ENCODE results near the gene TLR5.

The TLR5 gene

DNA sequence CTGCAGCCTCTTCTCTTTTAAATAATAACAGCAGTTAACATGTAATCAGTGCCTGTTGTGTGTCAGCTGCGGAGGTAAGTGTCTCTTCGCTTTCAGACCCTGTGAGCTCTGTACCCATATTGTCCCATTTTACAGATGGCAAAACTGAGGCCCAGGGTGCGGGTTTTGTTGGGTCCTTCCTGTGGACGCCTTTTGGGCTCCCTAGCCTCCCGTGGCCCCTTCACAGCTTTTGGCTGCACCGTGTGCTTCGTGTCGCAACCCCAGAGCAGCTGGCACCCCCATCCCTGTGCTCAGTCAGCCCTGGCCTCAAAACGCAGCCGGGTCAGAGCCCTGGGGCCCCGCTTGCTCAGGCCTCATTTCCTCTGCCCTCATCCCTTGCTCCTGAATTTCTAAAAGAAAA is 53.8 kb downstream of the TLR5 start:
- DNase-seq (ENCODE audit: extremely low read depth, low read depth): no peak
- TF ChIP-seq, protein P1, sequence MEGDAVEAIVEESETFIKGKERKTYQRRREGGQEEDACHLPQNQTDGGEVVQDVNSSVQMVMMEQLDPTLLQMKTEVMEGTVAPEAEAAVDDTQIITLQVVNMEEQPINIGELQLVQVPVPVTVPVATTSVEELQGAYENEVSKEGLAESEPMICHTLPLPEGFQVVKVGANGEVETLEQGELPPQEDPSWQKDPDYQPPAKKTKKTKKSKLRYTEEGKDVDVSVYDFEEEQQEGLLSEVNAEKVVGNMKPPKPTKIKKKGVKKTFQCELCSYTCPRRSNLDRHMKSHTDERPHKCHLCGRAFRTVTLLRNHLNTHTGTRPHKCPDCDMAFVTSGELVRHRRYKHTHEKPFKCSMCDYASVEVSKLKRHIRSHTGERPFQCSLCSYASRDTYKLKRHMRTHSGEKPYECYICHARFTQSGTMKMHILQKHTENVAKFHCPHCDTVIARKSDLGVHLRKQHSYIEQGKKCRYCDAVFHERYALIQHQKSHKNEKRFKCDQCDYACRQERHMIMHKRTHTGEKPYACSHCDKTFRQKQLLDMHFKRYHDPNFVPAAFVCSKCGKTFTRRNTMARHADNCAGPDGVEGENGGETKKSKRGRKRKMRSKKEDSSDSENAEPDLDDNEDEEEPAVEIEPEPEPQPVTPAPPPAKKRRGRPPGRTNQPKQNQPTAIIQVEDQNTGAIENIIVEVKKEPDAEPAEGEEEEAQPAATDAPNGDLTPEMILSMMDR (IDR thresholded peaks at IDR 0.05; ENCODE audit: low read depth, low read length): no peak

DNA sequence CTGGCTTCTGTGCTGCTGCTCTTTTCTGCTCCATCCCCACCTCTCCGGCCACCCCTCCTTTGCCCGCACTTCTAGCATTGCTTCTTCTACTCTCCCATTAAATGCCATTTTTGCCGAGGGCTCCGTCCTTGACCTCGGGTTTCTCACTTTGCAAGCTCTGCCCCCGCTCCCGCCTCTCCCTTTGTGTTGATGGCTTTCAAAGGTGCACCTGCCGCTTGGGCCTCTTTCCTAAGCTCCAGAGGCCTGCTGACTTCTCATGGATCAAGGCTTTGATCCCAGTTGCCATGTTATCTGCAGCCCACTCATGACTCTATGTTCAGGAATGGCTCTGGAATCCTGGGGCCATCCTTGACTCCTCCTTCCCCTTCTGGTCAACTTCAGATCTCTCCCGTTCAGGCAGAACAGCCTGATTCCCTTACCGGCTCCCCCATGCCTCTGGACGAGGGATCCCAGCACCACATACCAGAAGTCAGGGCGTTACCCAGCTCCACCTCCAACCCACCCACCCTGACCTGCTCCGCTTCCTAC is 54.3 kb downstream of the TLR5 start:
- DNase-seq (ENCODE audit: extremely low read depth, low read depth): no peak
- TF ChIP-seq, protein P1 (IDR thresholded peaks at IDR 0.05; ENCODE audit: low read depth, low read length): no peak

DNA sequence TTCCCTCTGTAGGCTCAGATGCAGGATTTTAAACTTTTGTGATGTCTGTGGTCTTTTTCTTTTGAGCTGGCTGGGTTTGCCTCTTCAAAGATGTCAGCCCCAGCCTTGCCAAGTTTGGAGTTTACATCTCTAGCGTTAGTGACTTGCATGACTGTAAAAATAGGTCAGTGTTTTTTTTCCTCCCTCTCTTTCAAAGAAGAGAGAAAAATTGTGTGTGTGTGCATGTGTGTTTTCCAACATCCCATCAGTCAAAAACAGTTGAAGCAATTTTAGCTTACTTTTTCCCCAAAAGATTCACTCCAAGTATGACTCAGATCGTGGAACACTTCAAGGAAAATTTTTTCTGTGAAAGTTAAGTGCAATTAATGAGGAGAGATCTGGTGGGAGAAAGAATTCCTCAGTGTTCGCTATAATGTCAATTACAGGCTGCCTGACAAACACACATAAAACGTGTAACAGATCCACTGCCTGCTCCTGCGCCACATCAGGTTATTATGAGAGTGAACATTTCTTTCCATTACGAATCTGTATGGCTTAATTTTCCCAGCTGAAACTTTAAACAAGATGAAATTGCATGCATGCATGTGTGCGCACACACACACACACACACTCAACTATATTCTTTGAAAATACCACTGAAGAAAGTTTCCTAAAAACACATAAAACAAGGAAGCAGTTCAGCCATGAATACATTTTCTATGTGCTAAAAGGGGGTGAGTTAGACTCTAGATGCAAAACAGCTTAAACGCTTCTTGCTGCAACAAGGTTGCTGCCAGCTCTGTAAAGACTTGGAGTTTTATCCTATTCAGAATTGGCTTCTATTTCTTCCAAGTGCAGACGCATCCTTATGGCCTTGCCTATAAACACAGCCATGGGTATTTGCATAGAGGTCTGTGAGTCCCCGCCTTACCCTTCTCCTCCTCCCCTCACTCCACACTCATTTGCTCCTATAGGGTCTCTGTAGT is 55.5 kb downstream of the TLR5 start:
- DNase-seq (ENCODE audit: extremely low read depth, low read depth): no peak
- TF ChIP-seq, protein P1 (IDR thresholded peaks at IDR 0.05; ENCODE audit: low read depth, low read length): no peak

DNA sequence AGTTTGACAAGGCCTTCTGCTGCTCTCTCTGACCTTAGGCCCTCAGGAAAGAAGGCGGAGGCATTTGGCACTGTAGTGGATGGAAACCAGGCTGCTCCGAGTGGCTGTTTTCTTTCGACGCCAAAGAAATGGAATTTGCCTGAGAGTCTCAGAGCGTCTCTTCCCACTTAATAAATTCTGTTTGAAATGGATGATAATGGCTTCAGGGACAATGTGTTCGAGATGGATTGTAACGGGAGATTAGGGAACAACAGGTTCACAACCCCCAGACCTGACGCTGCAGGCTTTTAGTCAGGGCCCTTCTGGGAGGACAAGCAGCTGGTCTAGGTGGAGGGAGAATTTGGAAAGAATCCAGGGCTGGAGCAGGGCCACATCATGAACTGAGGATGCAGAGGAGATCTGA is 58.6 kb downstream of the TLR5 start:
- no peak for DNase-seq (ENCODE audit: extremely low read depth, low read depth)
- TF ChIP-seq, protein P1 (IDR thresholded peaks at IDR 0.05; ENCODE audit: low read depth, low read length): no peak

DNA sequence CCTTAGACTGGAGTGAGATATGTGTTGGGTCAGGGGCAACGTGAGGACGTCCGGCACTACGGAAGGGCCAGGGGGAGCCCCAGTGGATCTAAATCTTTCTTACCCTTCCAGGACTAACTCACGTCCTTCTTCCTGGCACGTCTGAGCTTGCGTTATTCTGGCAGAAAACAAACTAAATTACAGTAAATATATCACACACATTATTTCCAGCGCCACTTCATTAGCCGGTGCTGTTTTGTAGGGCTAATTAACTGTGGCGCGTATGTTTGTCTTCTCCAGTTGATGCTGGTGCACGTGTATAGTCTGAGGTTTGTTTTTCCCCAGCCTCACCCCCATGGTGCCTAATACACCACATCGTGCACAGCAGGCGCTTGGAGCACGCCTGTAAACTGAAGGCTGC is 59.2 kb downstream of the TLR5 start:
- TF ChIP-seq, protein P1 (IDR thresholded peaks at IDR 0.05; ENCODE audit: low read depth, low read length): no peak
- DNase-seq (ENCODE audit: extremely low read depth, low read depth): no peak

DNA sequence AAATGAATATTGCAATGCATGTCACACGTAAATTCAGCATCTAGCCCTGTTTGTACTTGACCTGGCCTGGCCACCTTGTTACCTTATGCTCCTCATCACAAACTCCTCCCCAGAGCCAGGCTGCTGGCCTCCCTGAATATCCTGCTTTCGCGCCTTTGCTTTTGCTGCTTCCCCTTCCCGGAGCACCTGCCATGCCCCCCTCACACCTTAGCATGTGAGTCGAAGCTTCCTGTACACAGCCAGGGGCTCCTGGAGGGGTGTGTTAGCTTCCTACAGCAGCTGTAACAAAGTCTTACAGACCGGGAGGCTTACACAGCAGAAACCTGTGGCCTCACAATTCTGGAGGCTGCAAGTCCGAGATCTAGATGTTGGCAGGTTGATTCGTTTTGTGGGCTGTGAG is 60.1 kb downstream of the TLR5 start:
- TF ChIP-seq, protein P1 (IDR thresholded peaks at IDR 0.05; ENCODE audit: low read depth, low read length): no peak
- no peak for DNase-seq (ENCODE audit: extremely low read depth, low read depth)

Measured in AG09319 (cell line).